ENCODE measurements around the gene CYP21A2. TPM values are rescaled to one million over a fixed set of nuclear protein-coding genes. Genes with fewer than 3 reads are reported as not detected.
A peak's percentile ranks its signal among the peaks of the same experiment; 100 is the strongest.
"Not testable (repeated sequence)": the region's sequence is repeated elsewhere in the genome, so short reads cannot be mapped to it uniquely, and the experiment has no call there.

CYP21A2 gene
- total and polyA plus RNA-seq, 7 experiments from 2014 or later: 0.32 to 1.1 (median 0.44) TPM; not detected in 3

GRCh38 chr6:32004393-32004792 lies 33.8 kb upstream of the CYP21A2 start:
- peak overlapping the region in 4 of 9 donors; percentile 61 to 84 (median 76) for H3K27ac Mint-ChIP-seq
- DNase-seq; intact Hi-C loops (cut with micrococcal nuclease); H3K36me3 ChIP-seq (ENCODE audit: control insufficient read depth in 2 of 3, insufficient read depth in 3 of 3, low read length in 3 of 3); H3K36me3 Mint-ChIP-seq; H3K27ac ChIP-seq (ENCODE audit: low read depth, low read length); H3K4me1 ChIP-seq (ENCODE audit: control insufficient read depth in 2 of 2, insufficient read depth in 2 of 2, low read length in 2 of 2); H3K9me3 Mint-ChIP-seq; CTCF ChIA-PET; ATAC-seq; H3K4me3 ChIP-seq (ENCODE audit: low read length); H3K9me3 ChIP-seq (ENCODE audit: control insufficient read depth in 2 of 3, low read length in 3 of 3); H3K27me3 ChIP-seq (ENCODE audit: control insufficient read depth in 2 of 2, insufficient read depth in 2 of 2, low read length in 2 of 2); H3K27me3 Mint-ChIP-seq; POLR2A ChIA-PET: not testable (repeated sequence)
- peak overlapping the region in 2 of 10 donors; percentile 35 to 52 for H3K4me3 Mint-ChIP-seq
- peaks cover 0 to 11% (median 9%) of the 10 kb centered on the region in 7 donors for H3K4me1 Mint-ChIP-seq

GRCh38 chr6:32004864-32005537 lies 33.2 kb upstream of the CYP21A2 start:
- H3K27me3 ChIP-seq (ENCODE audit: control insufficient read depth in 2 of 2, insufficient read depth in 2 of 2, low read length in 2 of 2); H3K9me3 ChIP-seq (ENCODE audit: control insufficient read depth in 2 of 3, low read length in 3 of 3); POLR2A ChIA-PET; H3K4me3 ChIP-seq (ENCODE audit: low read length); H3K36me3 ChIP-seq (ENCODE audit: control insufficient read depth in 2 of 3, insufficient read depth in 3 of 3, low read length in 3 of 3); H3K27me3 Mint-ChIP-seq; H3K4me1 ChIP-seq (ENCODE audit: control insufficient read depth in 2 of 2, insufficient read depth in 2 of 2, low read length in 2 of 2); H3K36me3 Mint-ChIP-seq; H3K9me3 Mint-ChIP-seq; H3K27ac ChIP-seq (ENCODE audit: low read depth, low read length); CTCF ChIA-PET; intact Hi-C loops (cut with micrococcal nuclease): not testable (repeated sequence)
- peak in 2 of 9 donors; percentile 11 to 18 for DNase-seq
- peak overlapping the region in 6 of 10 donors; percentile 35 to 76 (median 50) for H3K4me3 Mint-ChIP-seq
- peak overlapping the region in 8 of 9 donors; percentile 61 to 90 (median 82) for H3K27ac Mint-ChIP-seq
- ATAC-seq: peak; percentile 79
- H3K4me1 Mint-ChIP-seq: peaks cover 0 to 11% (median 9%) of the 10 kb centered on the region in 7 donors

GRCh38 chr6:32005538-32005880 lies 32.7 kb upstream of the CYP21A2 start:
- H3K27ac Mint-ChIP-seq: peak overlapping the region in 4 of 9 donors; percentile 61 to 90 (median 82)
- ATAC-seq; H3K27me3 Mint-ChIP-seq; POLR2A ChIA-PET; H3K27ac ChIP-seq (ENCODE audit: low read depth, low read length); H3K9me3 Mint-ChIP-seq; CTCF ChIA-PET; intact Hi-C loops (cut with micrococcal nuclease); H3K36me3 Mint-ChIP-seq; H3K27me3 ChIP-seq (ENCODE audit: control insufficient read depth in 2 of 2, insufficient read depth in 2 of 2, low read length in 2 of 2); H3K4me1 ChIP-seq (ENCODE audit: control insufficient read depth in 2 of 2, insufficient read depth in 2 of 2, low read length in 2 of 2); H3K4me3 ChIP-seq (ENCODE audit: low read length); H3K36me3 ChIP-seq (ENCODE audit: control insufficient read depth in 2 of 3, insufficient read depth in 3 of 3, low read length in 3 of 3); H3K9me3 ChIP-seq (ENCODE audit: control insufficient read depth in 2 of 3, low read length in 3 of 3): not testable (repeated sequence)
- peaks cover 0 to 11% (median 9%) of the 10 kb centered on the region in 7 donors for H3K4me1 Mint-ChIP-seq
- DNase-seq: peak in 1 of 9 donors; percentile 6
- peak overlapping the region in 1 of 10 donors; percentile 52 for H3K4me3 Mint-ChIP-seq

GRCh38 chr6:32005991-32006529 lies 32.2 kb upstream of the CYP21A2 start:
- H3K4me3 ChIP-seq (ENCODE audit: low read length); H3K4me3 Mint-ChIP-seq; H3K9me3 ChIP-seq (ENCODE audit: control insufficient read depth in 2 of 3, low read length in 3 of 3); CTCF ChIA-PET; H3K4me1 ChIP-seq (ENCODE audit: control insufficient read depth in 2 of 2, insufficient read depth in 2 of 2, low read length in 2 of 2); H3K27me3 ChIP-seq (ENCODE audit: control insufficient read depth in 2 of 2, insufficient read depth in 2 of 2, low read length in 2 of 2); H3K27ac Mint-ChIP-seq; H3K36me3 ChIP-seq (ENCODE audit: control insufficient read depth in 2 of 3, insufficient read depth in 3 of 3, low read length in 3 of 3); ATAC-seq; H3K27me3 Mint-ChIP-seq; intact Hi-C loops (cut with micrococcal nuclease); H3K36me3 Mint-ChIP-seq; POLR2A ChIA-PET; H3K27ac ChIP-seq (ENCODE audit: low read depth, low read length); H3K9me3 Mint-ChIP-seq: not testable (repeated sequence)
- peak in 1 of 9 donors; percentile 7 for DNase-seq
- peaks cover 0 to 11% (median 9%) of the 10 kb centered on the region in 7 donors for H3K4me1 Mint-ChIP-seq

GRCh38 chr6:32007086-32007485 lies 31.1 kb upstream of the CYP21A2 start:
- H3K4me3 Mint-ChIP-seq; H3K27me3 ChIP-seq (ENCODE audit: control insufficient read depth in 2 of 2, insufficient read depth in 2 of 2, low read length in 2 of 2); intact Hi-C loops (cut with micrococcal nuclease); DNase-seq; CTCF ChIA-PET; H3K27ac ChIP-seq (ENCODE audit: low read depth, low read length); H3K4me3 ChIP-seq (ENCODE audit: low read length); H3K36me3 Mint-ChIP-seq; POLR2A ChIA-PET; H3K27me3 Mint-ChIP-seq; ATAC-seq; H3K36me3 ChIP-seq (ENCODE audit: control insufficient read depth in 2 of 3, insufficient read depth in 3 of 3, low read length in 3 of 3); H3K4me1 ChIP-seq (ENCODE audit: control insufficient read depth in 2 of 2, insufficient read depth in 2 of 2, low read length in 2 of 2); H3K9me3 Mint-ChIP-seq; H3K9me3 ChIP-seq (ENCODE audit: control insufficient read depth in 2 of 3, low read length in 3 of 3); H3K27ac Mint-ChIP-seq: not testable (repeated sequence)
- H3K4me1 Mint-ChIP-seq: peaks cover 0 to 11% (median 9%) of the 10 kb centered on the region in 7 donors

GRCh38 chr6:32008037-32008436 lies 30.2 kb upstream of the CYP21A2 start:
- POLR2A ChIA-PET; H3K4me3 ChIP-seq (ENCODE audit: low read length); H3K27ac Mint-ChIP-seq; DNase-seq; H3K9me3 ChIP-seq (ENCODE audit: control insufficient read depth in 2 of 3, low read length in 3 of 3); H3K4me1 ChIP-seq (ENCODE audit: control insufficient read depth in 2 of 2, insufficient read depth in 2 of 2, low read length in 2 of 2); intact Hi-C loops (cut with micrococcal nuclease); CTCF ChIA-PET; H3K27me3 Mint-ChIP-seq; H3K27me3 ChIP-seq (ENCODE audit: control insufficient read depth in 2 of 2, insufficient read depth in 2 of 2, low read length in 2 of 2); H3K36me3 Mint-ChIP-seq; H3K27ac ChIP-seq (ENCODE audit: low read depth, low read length); H3K9me3 Mint-ChIP-seq; H3K36me3 ChIP-seq (ENCODE audit: control insufficient read depth in 2 of 3, insufficient read depth in 3 of 3, low read length in 3 of 3); H3K4me3 Mint-ChIP-seq; ATAC-seq: not testable (repeated sequence)
- H3K4me1 Mint-ChIP-seq: peaks cover 0 to 11% (median 9%) of the 10 kb centered on the region in 7 donors

- H3K4me3 ChIP-seq (ENCODE audit: low read length); CTCF ChIA-PET; H3K9me3 Mint-ChIP-seq; H3K9me3 ChIP-seq (ENCODE audit: control insufficient read depth in 2 of 3, low read length in 3 of 3); H3K27ac ChIP-seq (ENCODE audit: low read depth, low read length); H3K27ac Mint-ChIP-seq; H3K36me3 Mint-ChIP-seq; H3K27me3 ChIP-seq (ENCODE audit: control insufficient read depth in 2 of 2, insufficient read depth in 2 of 2, low read length in 2 of 2); ATAC-seq; H3K36me3 ChIP-seq (ENCODE audit: control insufficient read depth in 2 of 3, insufficient read depth in 3 of 3, low read length in 3 of 3); H3K4me1 ChIP-seq (ENCODE audit: control insufficient read depth in 2 of 2, insufficient read depth in 2 of 2, low read length in 2 of 2); H3K27me3 Mint-ChIP-seq; POLR2A ChIA-PET; intact Hi-C loops (cut with micrococcal nuclease); H3K4me3 Mint-ChIP-seq: not testable (repeated sequence)
- peaks cover 0 to 11% (median 9%) of the 10 kb centered on the region in 7 donors for H3K4me1 Mint-ChIP-seq
- peak in 1 of 9 donors; percentile 5 for DNase-seq
Measured at GRCh38 chr6:32008616-32009015, 29.6 kb upstream of the CYP21A2 start.
